ENCODE results near the gene SYNPR. TPM values are rescaled to one million over a fixed set of nuclear protein-coding genes. Genes with fewer than 3 reads are reported as not detected.

Gene SYNPR
- polyA plus RNA-seq, 3 donors, result not detected

GRCh38 chr3:63613561-63613960 is 335.5 kb downstream of the SYNPR start:
- H3K27ac ChIP-seq (ENCODE audit: low read depth in 1 of 2, low read length in 2 of 2), result no peak overlapping the region
- Mint-ChIP-seq H3K27ac (no peak overlapping the region), H3K36me3 (no peaks in the 10 kb centered on the region), H3K4me1 (no peaks in the 10 kb centered on the region), H3K27me3 (ENCODE audit: low read depth in 3 of 3) (no peaks in the 10 kb centered on the region), H3K9me3 (peaks cover 0 to 7% (median 0%) of the 10 kb centered on the region in 7 donors), H3K4me3 (no peak overlapping the region)
- no peaks in the 10 kb centered on the region for H3K36me3 ChIP-seq (replicated peaks in 1 of 2; ENCODE audit: control insufficient read depth in 1 of 2, insufficient read depth in 2 of 2, low read length in 2 of 2)
- H3K79me2 ChIP-seq (ENCODE audit: insufficient read depth, low read length), result no peaks in the 10 kb centered on the region
- no CpG with 5 or more reads among the region's 1 CpG for WGBS (ENCODE audit: insufficient coverage)
- no peak for DNase-seq
- no peaks in the 10 kb centered on the region for H3K27me3 ChIP-seq (ENCODE audit: control insufficient read depth in 2 of 2, insufficient read depth in 2 of 2, low read length in 2 of 2)
- TF ChIP-seq, protein P1, sequence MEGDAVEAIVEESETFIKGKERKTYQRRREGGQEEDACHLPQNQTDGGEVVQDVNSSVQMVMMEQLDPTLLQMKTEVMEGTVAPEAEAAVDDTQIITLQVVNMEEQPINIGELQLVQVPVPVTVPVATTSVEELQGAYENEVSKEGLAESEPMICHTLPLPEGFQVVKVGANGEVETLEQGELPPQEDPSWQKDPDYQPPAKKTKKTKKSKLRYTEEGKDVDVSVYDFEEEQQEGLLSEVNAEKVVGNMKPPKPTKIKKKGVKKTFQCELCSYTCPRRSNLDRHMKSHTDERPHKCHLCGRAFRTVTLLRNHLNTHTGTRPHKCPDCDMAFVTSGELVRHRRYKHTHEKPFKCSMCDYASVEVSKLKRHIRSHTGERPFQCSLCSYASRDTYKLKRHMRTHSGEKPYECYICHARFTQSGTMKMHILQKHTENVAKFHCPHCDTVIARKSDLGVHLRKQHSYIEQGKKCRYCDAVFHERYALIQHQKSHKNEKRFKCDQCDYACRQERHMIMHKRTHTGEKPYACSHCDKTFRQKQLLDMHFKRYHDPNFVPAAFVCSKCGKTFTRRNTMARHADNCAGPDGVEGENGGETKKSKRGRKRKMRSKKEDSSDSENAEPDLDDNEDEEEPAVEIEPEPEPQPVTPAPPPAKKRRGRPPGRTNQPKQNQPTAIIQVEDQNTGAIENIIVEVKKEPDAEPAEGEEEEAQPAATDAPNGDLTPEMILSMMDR (IDR thresholded peaks at IDR 0.05), result no peak
- no peak overlapping the region for H3K4me2 ChIP-seq (replicated peaks; ENCODE audit: extremely low read depth, low read length, poor library complexity, severe bottlenecking)
- intact Hi-C loops (cut with micrococcal nuclease), result no loop called here
- H3K4me1 ChIP-seq (ENCODE audit: control insufficient read depth in 1 of 2, insufficient read depth in 2 of 2, low read length in 2 of 2), result no peaks in the 10 kb centered on the region
- no peaks in the 10 kb centered on the region for H4K20me1 ChIP-seq (ENCODE audit: insufficient read depth, low read length)
- no peaks in the 10 kb centered on the region for H3K9me3 ChIP-seq (replicated peaks in 1 of 2; ENCODE audit: control insufficient read depth in 1 of 2, insufficient read depth in 1 of 2, low read length in 2 of 2)
- H3K9ac ChIP-seq (ENCODE audit: insufficient read depth, low read length, poor library complexity, severe bottlenecking), result no peak overlapping the region
- no peak overlapping the region for H3K4me3 ChIP-seq (replicated peaks in 1 of 3; ENCODE audit: low read depth in 2 of 3, low read length in 3 of 3)
- no peak overlapping the region for H2AFZ ChIP-seq (ENCODE audit: insufficient read depth, low read depth, low read length, poor library complexity, severe bottlenecking)

DNA sequence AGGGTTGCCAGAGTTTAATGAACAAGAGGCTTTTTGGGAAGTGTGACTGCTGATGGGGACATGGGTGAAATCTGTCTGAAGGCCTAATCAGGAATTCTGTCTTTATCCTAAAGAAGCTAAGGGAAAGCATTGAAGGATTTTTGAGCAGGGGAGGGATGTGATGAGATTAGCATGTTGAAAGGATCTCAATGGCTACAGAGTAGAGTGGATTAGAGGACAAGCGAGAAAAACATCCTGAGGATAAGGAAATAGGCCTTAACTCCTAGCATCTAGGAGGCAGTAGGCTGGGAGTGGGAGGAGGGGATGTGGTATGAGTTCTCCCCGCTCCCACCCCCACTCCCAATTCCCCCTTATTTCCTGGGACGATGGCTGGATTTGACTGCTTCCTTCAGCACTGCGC is 339.3 kb downstream of the SYNPR start:
- peaks cover 0 to 9% (median 4%) of the 10 kb centered on the region in 7 donors for H3K9me3 Mint-ChIP-seq

More for the DNA sequence above, 339.3 kb downstream of the SYNPR start:
- Histone ChIP-seq H3K36me3 (replicated peaks in 1 of 2; ENCODE audit: control insufficient read depth in 1 of 2, insufficient read depth in 2 of 2, low read length in 2 of 2) (no peaks in the 10 kb centered on the region), H3K27me3 (ENCODE audit: control insufficient read depth in 2 of 2, insufficient read depth in 2 of 2, low read length in 2 of 2) (no peaks in the 10 kb centered on the region), H3K79me2 (ENCODE audit: insufficient read depth, low read length) (no peaks in the 10 kb centered on the region), H4K20me1 (ENCODE audit: insufficient read depth, low read length) (no peaks in the 10 kb centered on the region), H2AFZ (ENCODE audit: insufficient read depth, low read depth, low read length, poor library complexity, severe bottlenecking) (no peak overlapping the region), H3K9me3 (replicated peaks in 1 of 2; ENCODE audit: control insufficient read depth in 1 of 2, insufficient read depth in 1 of 2, low read length in 2 of 2) (peaks cover 0 to 4% of the 10 kb centered on the region in 2 donors), H3K4me2 (replicated peaks; ENCODE audit: extremely low read depth, low read length, poor library complexity, severe bottlenecking) (no peak overlapping the region), H3K4me3 (replicated peaks in 1 of 3; ENCODE audit: low read depth in 2 of 3, low read length in 3 of 3) (no peak overlapping the region), H3K9ac (ENCODE audit: insufficient read depth, low read length, poor library complexity, severe bottlenecking) (no peak overlapping the region), H3K27ac (ENCODE audit: low read depth in 1 of 2, low read length in 2 of 2) (no peak overlapping the region), H3K4me1 (ENCODE audit: control insufficient read depth in 1 of 2, insufficient read depth in 2 of 2, low read length in 2 of 2) (no peaks in the 10 kb centered on the region)
- no peak for DNase-seq
- TF ChIP-seq, protein P1 (IDR thresholded peaks at IDR 0.05), result no peak
- intact Hi-C loops (cut with micrococcal nuclease), result no loop called here
- Mint-ChIP-seq H3K4me1 (no peaks in the 10 kb centered on the region), H3K27ac (no peak overlapping the region), H3K4me3 (no peak overlapping the region), H3K27me3 (ENCODE audit: low read depth in 3 of 3) (no peaks in the 10 kb centered on the region), H3K36me3 (no peaks in the 10 kb centered on the region)
- no CpG with 5 or more reads among the region's 4 CpGs for WGBS (ENCODE audit: insufficient coverage)
